ENCODE measurements around the gene COL8A2.

GRCh38 chr1:36118447-36119204 is 6.4 kb downstream of the COL8A2 start:
- no peak for TF ChIP-seq POLR2AphosphoS5 (IDR thresholded peaks at IDR 0.05; ENCODE audit: low read depth, low read length)
- no peak for TF ChIP-seq SIN3A (IDR thresholded peaks at IDR 0.05; ENCODE audit: borderline replicate concordance, insufficient read depth, low read length)
- no peak for TF ChIP-seq REST (IDR thresholded peaks at IDR 0.05; ENCODE audit: insufficient read depth in 1 of 2, low read depth in 2 of 2, low read length in 2 of 2)
